Measurements from ENCODE around the gene ASB3.

- no peak for TF ChIP-seq CTCF (conservative IDR thresholded peaks at IDR 0.05; ENCODE audit: low read depth, low read length)
- no peak for TF ChIP-seq EZH2 (IDR thresholded peaks at IDR 0.05; ENCODE audit: low read length, unreplicated experiment)
These were observed 35.1 kb upstream of the ASB3 start for GRCh38 chr2:53821810-53822209.

Data from PC-3 (cell line).